SK-N-SH (cell line): ENCODE measurements around the gene SND1. TPM values are rescaled to one million over a fixed set of nuclear protein-coding genes. Genes with fewer than 3 reads are reported as not detected.

ENCODE experiments used
- CHD2 ChIP-seq: fragments of 150-350 bp; IDR thresholded peaks from 2 replicates; pipeline ENCODE4 v1.6.1; 2018; ENCODE audit warnings: low read length; ENCODE audit not compliant: partially characterized antibody
- CTCF ChIP-seq: fragments of 200-600 bp; sonication (generic); IDR thresholded peaks from 2 replicates; pipeline ENCODE4 v1.6.1; 2017; ENCODE audit warnings: antibody characterized with exemption, mild to moderate bottlenecking, moderate library complexity
- FOSL2 ChIP-seq: IDR thresholded peaks from 2 replicates; pipeline ENCODE4 v1.4.0; 2012; ENCODE audit warnings: low read depth, mild to moderate bottlenecking, moderate library complexity, borderline replicate concordance
- FOXJ3 ChIP-seq: sonication (generic); formaldehyde crosslinking; IDR thresholded peaks from 2 replicates; pipeline ENCODE4 v1.5.1; 2020; ENCODE audit warnings: mild to moderate bottlenecking, missing genetic modification reagents
- FOXM1 ChIP-seq: IDR thresholded peaks from 2 replicates; pipeline ENCODE4 v1.4.0; 2012; ENCODE audit warnings: low read depth, mild to moderate bottlenecking
- JUND ChIP-seq: IDR thresholded peaks from 2 replicates; pipeline ENCODE4 v1.4.0; 2012
- RCOR1 ChIP-seq: fragments of 150-350 bp; IDR thresholded peaks from 2 replicates; pipeline ENCODE4 v1.6.1; 2017; ENCODE audit warnings: antibody characterized with exemption, low read length
- REST ChIP-seq: IDR thresholded peaks from 2 replicates; pipeline ENCODE4 v1.6.1; 2012; ENCODE audit warnings: mild to moderate bottlenecking, low read depth, low read length, moderate library complexity
- RFX5 ChIP-seq: IDR thresholded peaks from 2 replicates; pipeline ENCODE4 v1.6.1; 2012; ENCODE audit warnings: mild to moderate bottlenecking, improper control_type of control experiment, low read length
- SIN3A ChIP-seq: IDR thresholded peaks from 2 replicates; pipeline ENCODE4 v1.6.1; 2012; ENCODE audit warnings: low read depth, mild to moderate bottlenecking, low read length, moderate library complexity, borderline replicate concordance
- USF2 ChIP-seq: fragments of 150-350 bp; IDR thresholded peaks from 2 replicates; pipeline ENCODE4 v1.6.1; 2017; ENCODE audit warnings: antibody characterized with exemption, low read length, low read depth, borderline replicate concordance
- polyA plus RNA-seq, 3 experiments: library from polyadenylated mRNA; depleted of rRNA; stranded (reverse); fragments of >200 nt; gene quantifications; 2 replicates each; pipeline ENCODE4 v1.2.3, GENCODE V29; 2012
- TF ChIP-seq, protein P1 (sequence below): IDR thresholded peaks from 2 replicates; pipeline ENCODE4 v1.4.0; 2012; ENCODE audit warnings: low read depth, borderline replicate concordance
- TF ChIP-seq, protein P2 (sequence below): fragments of 150-350 bp; IDR thresholded peaks from 2 replicates; pipeline ENCODE4 v1.6.1; 2016; ENCODE audit warnings: mild to moderate bottlenecking, low read depth, low read length
- TF ChIP-seq, protein P3 (sequence below): IDR thresholded peaks from 2 replicates; pipeline ENCODE4; 2012

The SND1 gene
- polyA plus RNA-seq, 1 of the 3 experiments (the other 2 are of a cell fraction) = 165 TPM

GRCh38 chr7:128022631-128023532, 370.9 kb downstream of the SND1 start (continued):
- TF ChIP-seq RFX5 (no peak), CHD2 (no peak), REST (no peak), FOXM1 (no peak), RCOR1 (no peak), CTCF (no peak), FOXJ3 (no peak), SIN3A (0 out of 2 replicates have a peak, but pooled peaks have one; percentile 65), FOSL2 (peak; percentile 59; the same call in 1 of the 2 replicates), USF2 (no peak), JUND (peak; percentile 62)
- TF ChIP-seq, protein P1, sequence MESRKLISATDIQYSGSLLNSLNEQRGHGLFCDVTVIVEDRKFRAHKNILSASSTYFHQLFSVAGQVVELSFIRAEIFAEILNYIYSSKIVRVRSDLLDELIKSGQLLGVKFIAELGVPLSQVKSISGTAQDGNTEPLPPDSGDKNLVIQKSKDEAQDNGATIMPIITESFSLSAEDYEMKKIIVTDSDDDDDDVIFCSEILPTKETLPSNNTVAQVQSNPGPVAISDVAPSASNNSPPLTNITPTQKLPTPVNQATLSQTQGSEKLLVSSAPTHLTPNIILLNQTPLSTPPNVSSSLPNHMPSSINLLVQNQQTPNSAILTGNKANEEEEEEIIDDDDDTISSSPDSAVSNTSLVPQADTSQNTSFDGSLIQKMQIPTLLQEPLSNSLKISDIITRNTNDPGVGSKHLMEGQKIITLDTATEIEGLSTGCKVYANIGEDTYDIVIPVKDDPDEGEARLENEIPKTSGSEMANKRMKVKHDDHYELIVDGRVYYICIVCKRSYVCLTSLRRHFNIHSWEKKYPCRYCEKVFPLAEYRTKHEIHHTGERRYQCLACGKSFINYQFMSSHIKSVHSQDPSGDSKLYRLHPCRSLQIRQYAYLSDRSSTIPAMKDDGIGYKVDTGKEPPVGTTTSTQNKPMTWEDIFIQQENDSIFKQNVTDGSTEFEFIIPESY = no peak
- TF ChIP-seq, protein P2, sequence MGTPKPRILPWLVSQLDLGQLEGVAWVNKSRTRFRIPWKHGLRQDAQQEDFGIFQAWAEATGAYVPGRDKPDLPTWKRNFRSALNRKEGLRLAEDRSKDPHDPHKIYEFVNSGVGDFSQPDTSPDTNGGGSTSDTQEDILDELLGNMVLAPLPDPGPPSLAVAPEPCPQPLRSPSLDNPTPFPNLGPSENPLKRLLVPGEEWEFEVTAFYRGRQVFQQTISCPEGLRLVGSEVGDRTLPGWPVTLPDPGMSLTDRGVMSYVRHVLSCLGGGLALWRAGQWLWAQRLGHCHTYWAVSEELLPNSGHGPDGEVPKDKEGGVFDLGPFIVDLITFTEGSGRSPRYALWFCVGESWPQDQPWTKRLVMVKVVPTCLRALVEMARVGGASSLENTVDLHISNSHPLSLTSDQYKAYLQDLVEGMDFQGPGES = no peak
- TF ChIP-seq, protein P3, sequence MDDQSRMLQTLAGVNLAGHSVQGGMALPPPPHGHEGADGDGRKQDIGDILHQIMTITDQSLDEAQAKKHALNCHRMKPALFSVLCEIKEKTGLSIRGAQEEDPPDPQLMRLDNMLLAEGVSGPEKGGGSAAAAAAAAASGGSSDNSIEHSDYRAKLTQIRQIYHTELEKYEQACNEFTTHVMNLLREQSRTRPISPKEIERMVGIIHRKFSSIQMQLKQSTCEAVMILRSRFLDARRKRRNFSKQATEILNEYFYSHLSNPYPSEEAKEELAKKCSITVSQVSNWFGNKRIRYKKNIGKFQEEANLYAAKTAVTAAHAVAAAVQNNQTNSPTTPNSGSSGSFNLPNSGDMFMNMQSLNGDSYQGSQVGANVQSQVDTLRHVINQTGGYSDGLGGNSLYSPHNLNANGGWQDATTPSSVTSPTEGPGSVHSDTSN = no peak; the same call in 1 of the 2 replicates
